GM12891 (cell line): Measurements from ENCODE around the gene OR2H1.

Source experiments
- POLR2A ChIP-seq: IDR thresholded peaks from 2 replicates; pipeline ENCODE4 v1.6.1; 2011; ENCODE audit warnings: low read depth, low read length, control low read depth
- POLR2AphosphoS5 ChIP-seq: IDR thresholded peaks from 2 replicates; pipeline ENCODE4 v1.6.1; 2011; ENCODE audit warnings: low read depth, low read length, control low read depth

DNA sequence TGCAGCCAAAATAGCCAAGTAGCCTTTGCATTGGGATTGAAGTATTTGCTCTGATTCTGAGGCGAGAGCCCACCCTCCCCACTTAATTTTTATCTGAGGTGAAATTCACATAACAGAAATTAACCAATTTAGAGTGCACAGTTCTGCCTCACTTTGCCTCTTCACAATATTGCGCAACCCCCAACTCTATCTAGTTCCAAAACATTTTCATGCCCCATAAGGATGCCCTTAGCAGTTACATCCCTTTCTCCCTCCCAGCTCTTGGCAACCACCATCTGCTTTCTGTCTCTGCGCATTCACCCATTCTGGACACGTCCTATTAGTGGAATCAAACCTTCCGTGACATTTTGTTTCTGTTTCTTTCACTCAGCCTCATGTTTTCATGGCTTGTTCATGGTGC lies 21.8 kb downstream of the OR2H1 start:
- no peak for TF ChIP-seq POLR2AphosphoS5
- TF ChIP-seq POLR2A, result no peak
